Endothelial cell of umbilical vein (primary cell): ENCODE data around the gene SHBG. TPM values are rescaled to one million over a fixed set of nuclear protein-coding genes. Genes with fewer than 3 reads are reported as not detected.

ENCODE experiments used
- BruUV-seq: library from RNA; stranded (reverse); fragments of 400-500 nt; replicated peaks from 2 replicates; lab custom pipeline; 2021; lab: Mats Ljungman, UMichigan
- CTCF ChIA-PET: fragments of 300-600, 350-600 bp; sonication (Branson Sonifier 250); formaldehyde crosslinking; loops from one replicate; lab custom pipeline; 2021; ENCODE audit warnings: antibody characterized with exemption, inconsistent platforms; lab: Charles Lee
- POLR2A ChIA-PET: fragments of 300-600, 350-600 bp; sonication (Branson Sonifier 250); formaldehyde crosslinking; loops from one replicate; lab custom pipeline; 2021; ENCODE audit warnings: antibody characterized with exemption, inconsistent platforms; lab: Charles Lee
- DNase-seq: peaks from one replicate; pipeline ENCODE4 v3.0.0-alpha.2; 2011; ENCODE audit warnings: low read depth, low spot score
- FAIRE-seq: peaks from 2 replicates; lab custom pipeline; 2011; peaks lifted over from hg19 to GRCh38; lab: Jason Lieb, UNC
- H2AFZ ChIP-seq: 2 replicates; pipeline ENCODE4 v1.6.0; 2012; ENCODE audit warnings: low read depth, low read length, control low read depth, inconsistent platforms
- H3K27ac ChIP-seq: 2 replicates; pipeline ENCODE4 v1.5.1; 2011; ENCODE audit warnings: low read depth, mild to moderate bottlenecking, control low read depth, low read length, moderate library complexity; ENCODE audit not compliant: insufficient read depth
- H3K27me3 ChIP-seq, 2 experiments: 2 replicates each; pipeline versions ENCODE4 v1.6.0 to v1.6.1; 2011; ENCODE audit warnings: low read length in 2 of 2, mixed read lengths in 1 of 2; ENCODE audit not compliant: control insufficient read depth in 2 of 2, insufficient read depth in 2 of 2
- H3K36me3 ChIP-seq, 2 experiments: 2 replicates in 1 of 2; 3 replicates in 1 of 2; pipeline ENCODE4 v1.5.1; 2011; ENCODE audit warnings: low read length in 2 of 2, mild to moderate bottlenecking in 1 of 2, moderate library complexity in 1 of 2; ENCODE audit not compliant: control insufficient read depth in 2 of 2, insufficient read depth in 2 of 2; ENCODE audit errors: extremely low read depth in 1 of 2
- H3K4me1 ChIP-seq: 3 replicates; pipeline ENCODE4 v1.5.1; 2011; ENCODE audit warnings: mild to moderate bottlenecking, low read length; ENCODE audit not compliant: control insufficient read depth, insufficient read depth; ENCODE audit errors: extremely low read depth
- H3K4me2 ChIP-seq: 2 replicates; pipeline ENCODE4 v1.6.1; 2011; ENCODE audit warnings: low read length, control low read depth, mixed read lengths; ENCODE audit not compliant: insufficient read depth
- H3K4me3 ChIP-seq, 3 experiments: fragments of 200-600 bp in 1 of 3; sonication (generic), shearing (Covaris generic) in 1 of 3; replicated peaks in 1 of 3; 2 replicates each; pipeline ENCODE4 v1.5.1; 2011 to 2016; ENCODE audit warnings: control low read depth in 3 of 3, low read length in 3 of 3, mild to moderate bottlenecking in 2 of 3, inconsistent platforms in 1 of 3, low read depth in 1 of 3, moderate library complexity in 1 of 3; ENCODE audit not compliant: insufficient read depth in 1 of 3
- H3K79me2 ChIP-seq: 2 replicates; pipeline ENCODE4 v1.6.0; 2012; ENCODE audit warnings: low read length, inconsistent platforms; ENCODE audit not compliant: control insufficient read depth, insufficient read depth
- H3K9ac ChIP-seq: replicated peaks from 2 replicates; pipeline ENCODE3; 2011; ENCODE audit warnings: low read length, control low read depth; ENCODE audit not compliant: insufficient read depth; ENCODE audit errors: extremely low read depth
- H3K9me1 ChIP-seq: replicated peaks from 3 replicates; pipeline ENCODE4 v1.6.0; 2011; ENCODE audit warnings: mild to moderate bottlenecking, low read length; ENCODE audit not compliant: control insufficient read depth, insufficient read depth; ENCODE audit errors: extremely low read depth
- H3K9me3 ChIP-seq: replicated peaks from 2 replicates; pipeline ENCODE4 v1.5.1; 2012; ENCODE audit warnings: low read length, inconsistent platforms; ENCODE audit not compliant: control insufficient read depth, insufficient read depth
- H4K20me1 ChIP-seq: replicated peaks from 2 replicates; pipeline ENCODE3; 2011; ENCODE audit warnings: mild to moderate bottlenecking, low read length; ENCODE audit not compliant: control insufficient read depth, insufficient read depth; ENCODE audit errors: extremely low read depth
- EZH2 ChIP-seq: IDR thresholded peaks from 2 replicates; pipeline ENCODE4 v1.6.1; 2012; ENCODE audit warnings: borderline replicate concordance, low read depth, mild to moderate bottlenecking, moderate library complexity, low read length, inconsistent platforms; ENCODE audit not compliant: severe bottlenecking
- FOS ChIP-seq: IDR thresholded peaks from 2 replicates; pipeline ENCODE4 v1.6.1; 2011; ENCODE audit warnings: mild to moderate bottlenecking, low read length, moderate library complexity, borderline replicate concordance; ENCODE audit not compliant: insufficient read depth
- GATA2 ChIP-seq: IDR thresholded peaks from 2 replicates; pipeline ENCODE4 v1.7.0; 2011; ENCODE audit warnings: low read depth, mild to moderate bottlenecking, moderate library complexity, mixed read lengths, low read length; ENCODE audit not compliant: insufficient read length, insufficient read depth
- JUN ChIP-seq: IDR thresholded peaks from 2 replicates; pipeline ENCODE4 v1.6.1; 2011; ENCODE audit warnings: borderline replicate concordance, low read depth; ENCODE audit not compliant: insufficient read length, insufficient read depth
- MYC ChIP-seq: IDR thresholded peaks from one replicate; pipeline ENCODE4 v1.6.1; 2011; ENCODE audit warnings: mild to moderate bottlenecking, low read depth, low read length
- POLR2A ChIP-seq: IDR thresholded peaks from 2 replicates; pipeline ENCODE4 v1.6.1; 2012; ENCODE audit warnings: low read depth, mild to moderate bottlenecking, control low read depth, low read length
- POLR2AphosphoS5 ChIP-seq: IDR thresholded peaks from 2 replicates; pipeline ENCODE4 v1.6.1; 2012; ENCODE audit warnings: low read depth, mild to moderate bottlenecking, control low read depth, low read length, moderate library complexity; ENCODE audit not compliant: insufficient read depth
- dilution Hi-C: fragments of 300-500 bp; cut with MboI; formaldehyde crosslinking; loops from one replicate; pipeline ENCODE4 v1.15.0; 2019; ENCODE audit warnings: low sequenced_read_pairs; ENCODE audit not compliant: extremely low pct_ligation_motif_present
- intact Hi-C: fragments of 100-400 bp; cut with micrococcal nuclease; formaldehyde crosslinking; loops from one replicate; pipeline ENCODE4 v1.10.0; 2022
- polyA plus RNA-seq, 4 experiments: library from polyadenylated mRNA; depleted of rRNA in 3 of 4; stranded (reverse) in 3 of 4; unstranded in 1 of 4; fragments of >200 nt; gene quantifications; 2 replicates each; pipeline versions ENCODE4 v1.2.1 to v1.2.3, GENCODE V29; 2011 to 2012; ENCODE audit warnings: missing spikeins in 1 of 4
- total RNA-seq: library from RNA; stranded (reverse); gene quantifications from 2 replicates; pipeline ENCODE4 v1.2.3, GENCODE V29; 2021
- TF ChIP-seq, protein P1 (sequence below): IDR thresholded peaks from 2 replicates; pipeline ENCODE4 v1.6.1; 2011; ENCODE audit not compliant: insufficient read depth, insufficient read length
- TF ChIP-seq, protein P2 (sequence below), 2 donors: IDR thresholded peaks; 1 replicate in 1 of 2; 2 replicates in 1 of 2; pipeline ENCODE4 v1.5.1; 2011; ENCODE audit warnings: low read length in 2 of 2, mild to moderate bottlenecking in 2 of 2, moderate library complexity in 2 of 2, control low read depth in 1 of 2, inconsistent platforms in 1 of 2, low read depth in 1 of 2; ENCODE audit not compliant: insufficient read depth in 1 of 2; ENCODE audit errors: extremely low read depth in 1 of 2

The SHBG gene
- total and polyA plus RNA-seq, 2 donors (not counting 3 experiments of a cell fraction or from before 2014, with no cell fraction given): 0.51 TPM; not detected in 1

DNA sequence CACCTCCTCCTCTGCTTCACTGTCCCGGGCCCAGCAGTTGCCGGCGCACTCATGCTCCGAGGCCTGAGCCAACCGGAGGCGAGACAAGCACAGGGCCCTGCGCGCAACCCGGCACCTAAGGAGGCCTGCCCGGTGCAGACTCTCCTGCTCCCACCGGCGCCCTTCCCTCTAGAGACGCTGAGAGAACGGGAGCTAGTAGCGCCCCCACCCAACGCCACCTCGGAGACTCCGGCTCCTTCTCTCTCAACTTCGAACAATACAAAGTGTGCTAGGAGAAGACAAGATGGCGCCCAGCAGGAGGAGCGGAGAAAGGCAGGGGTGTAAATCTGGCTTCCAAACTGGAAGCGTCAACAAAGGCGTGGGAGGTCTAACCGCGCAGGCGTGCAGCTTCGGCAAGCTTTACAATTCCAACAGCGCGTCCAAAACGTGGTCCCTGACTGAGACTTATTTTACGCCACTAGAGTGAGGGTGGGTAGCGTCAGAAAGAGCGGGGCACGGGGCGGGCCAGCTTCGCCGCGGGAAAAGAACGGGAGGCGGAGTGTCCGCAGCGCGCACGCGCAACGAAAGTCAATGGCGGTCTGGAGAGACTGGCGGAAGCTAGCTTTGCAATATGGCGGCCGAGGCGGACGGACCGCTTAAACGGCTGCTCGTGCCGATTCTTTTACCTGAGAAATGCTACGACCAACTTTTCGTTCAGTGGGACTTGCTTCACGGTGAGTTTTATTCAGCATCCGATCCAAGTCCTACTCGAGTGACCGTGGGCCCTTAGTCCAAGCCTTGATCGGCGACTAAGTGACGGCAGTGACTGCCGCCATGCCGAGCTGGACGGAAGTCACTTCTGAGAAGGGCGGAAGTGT is 46.5 kb upstream of the SHBG start, which contains the start of gene MPDU1:
MPDU1 (plus strand) TSS at position 600 of the 857 bp plus-strand sequence; CDS start at position 611, 11 bp downstream.
- FAIRE-seq (peak; percentile 97), DNase-seq (peak; percentile 98)
- Histone ChIP-seq H3K4me2 (peak within 1 kb of the TSS; percentile 87), H3K4me1 (peaks cover 32% of the 10 kb centered on the region), H3K9me1 (no peaks in the 10 kb centered on the region), H2AFZ (peak within 1 kb of the TSS; percentile 76), H3K36me3 (peaks cover 0 to 18% of the 10 kb centered on the region in 2 experiments), H3K4me3 (peak within 1 kb of the TSS; percentile 54 to 90 (median 66)), H3K79me2 (peaks cover 27% of the 10 kb centered on the region), H3K9me3 (no peaks in the 10 kb centered on the region), H3K27ac (peak within 1 kb of the TSS; percentile 88), H3K27me3 (no peaks in the 10 kb centered on the region), H4K20me1 (no peaks in the 10 kb centered on the region), H3K9ac (peak within 1 kb of the TSS; percentile 94)
- CTCF ChIA-PET: interaction anchor here (0.9 to 1.6 kb wide), 5 partner anchors 10 to 147 kb away, joined by 4 to 10 read pairs (median 6); partner anchors contain the start of genes FXR2, TP53 and WRAP53
- POLR2A ChIA-PET: interaction anchor here (0.9 to 1.4 kb wide), 4 partner anchors 10 to 179 kb away, joined by 3 to 6 read pairs (median 4); partner anchors contain the start of genes TMEM256, TP53 and WRAP53
- dilution Hi-C loops (no loop called here), intact Hi-C loops (loop anchor here (1.0 kb wide), 2 partner anchors 11 to 99 kb away; partner anchors contain the start of gene POLR2A)
- BruUV-seq: TSS peak; percentile 74
- TF ChIP-seq POLR2AphosphoS5 (peak; percentile 94), MYC (no peak), FOS (no peak), POLR2A (peak; percentile 94), GATA2 (no peak), JUN (no peak), EZH2 (no peak)
- TF ChIP-seq, protein P1, sequence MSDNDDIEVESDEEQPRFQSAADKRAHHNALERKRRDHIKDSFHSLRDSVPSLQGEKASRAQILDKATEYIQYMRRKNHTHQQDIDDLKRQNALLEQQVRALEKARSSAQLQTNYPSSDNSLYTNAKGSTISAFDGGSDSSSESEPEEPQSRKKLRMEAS: peak; percentile 92
- TF ChIP-seq, protein P2, sequence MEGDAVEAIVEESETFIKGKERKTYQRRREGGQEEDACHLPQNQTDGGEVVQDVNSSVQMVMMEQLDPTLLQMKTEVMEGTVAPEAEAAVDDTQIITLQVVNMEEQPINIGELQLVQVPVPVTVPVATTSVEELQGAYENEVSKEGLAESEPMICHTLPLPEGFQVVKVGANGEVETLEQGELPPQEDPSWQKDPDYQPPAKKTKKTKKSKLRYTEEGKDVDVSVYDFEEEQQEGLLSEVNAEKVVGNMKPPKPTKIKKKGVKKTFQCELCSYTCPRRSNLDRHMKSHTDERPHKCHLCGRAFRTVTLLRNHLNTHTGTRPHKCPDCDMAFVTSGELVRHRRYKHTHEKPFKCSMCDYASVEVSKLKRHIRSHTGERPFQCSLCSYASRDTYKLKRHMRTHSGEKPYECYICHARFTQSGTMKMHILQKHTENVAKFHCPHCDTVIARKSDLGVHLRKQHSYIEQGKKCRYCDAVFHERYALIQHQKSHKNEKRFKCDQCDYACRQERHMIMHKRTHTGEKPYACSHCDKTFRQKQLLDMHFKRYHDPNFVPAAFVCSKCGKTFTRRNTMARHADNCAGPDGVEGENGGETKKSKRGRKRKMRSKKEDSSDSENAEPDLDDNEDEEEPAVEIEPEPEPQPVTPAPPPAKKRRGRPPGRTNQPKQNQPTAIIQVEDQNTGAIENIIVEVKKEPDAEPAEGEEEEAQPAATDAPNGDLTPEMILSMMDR (IDR thresholded peaks at IDR 0.05; ENCODE audit: extremely low read depth in 1 of 2, insufficient read depth in 1 of 2, low read depth in 1 of 2, low read length in 2 of 2): no peak
